ENCODE data around the gene SLC35F6.

SLC35F6 gene

GRCh38 chr2:26818972-26819371 is 54.9 kb downstream of the SLC35F6 start:
- H3K79me2 ChIP-seq, result no peaks in the 10 kb centered on the region
- no peak overlapping the region for H3K27ac ChIP-seq
- TF ChIP-seq CTCF (IDR thresholded peaks at IDR 0.05), result no peak
- H3K36me3 ChIP-seq (ENCODE audit: control insufficient read depth, insufficient read depth, low read length), result no peaks in the 10 kb centered on the region
- no peaks in the 10 kb centered on the region for H3K9me3 ChIP-seq (ENCODE audit: control insufficient read depth, low read length)
- no peak overlapping the region for H3K4me2 ChIP-seq (ENCODE audit: low read length)
- no peaks in the 10 kb centered on the region for H3K27me3 ChIP-seq (ENCODE audit: control insufficient read depth, insufficient read depth, low read length)
- no peak overlapping the region for H2AFZ ChIP-seq
- H3K4me3 ChIP-seq (ENCODE audit: low read depth, low read length), result no peak overlapping the region
- H3K9ac ChIP-seq, result no peak overlapping the region
- H3K4me1 ChIP-seq, result no peaks in the 10 kb centered on the region

- Histone ChIP-seq H3K4me1 (no peaks in the 10 kb centered on the region), H3K4me3 (ENCODE audit: low read depth, low read length) (no peak overlapping the region), H3K79me2 (no peaks in the 10 kb centered on the region), H3K36me3 (ENCODE audit: control insufficient read depth, insufficient read depth, low read length) (no peaks in the 10 kb centered on the region), H3K4me2 (ENCODE audit: low read length) (no peak overlapping the region), H3K27ac (no peak overlapping the region), H3K9ac (no peak overlapping the region), H3K27me3 (ENCODE audit: control insufficient read depth, insufficient read depth, low read length) (no peaks in the 10 kb centered on the region), H2AFZ (no peak overlapping the region), H3K9me3 (ENCODE audit: control insufficient read depth, low read length) (no peaks in the 10 kb centered on the region)
- no peak for TF ChIP-seq CTCF (IDR thresholded peaks at IDR 0.05)
Observed at GRCh38 chr2:26820932-26821331, 56.8 kb downstream of the SLC35F6 start.

- H3K9me3 ChIP-seq (ENCODE audit: control insufficient read depth, low read length), result no peaks in the 10 kb centered on the region
- no peak overlapping the region for H2AFZ ChIP-seq
- no peak for TF ChIP-seq CTCF (IDR thresholded peaks at IDR 0.05)
- no peak overlapping the region for H3K27ac ChIP-seq
- no peaks in the 10 kb centered on the region for H3K27me3 ChIP-seq (ENCODE audit: control insufficient read depth, insufficient read depth, low read length)
- H3K36me3 ChIP-seq (ENCODE audit: control insufficient read depth, insufficient read depth, low read length), result no peaks in the 10 kb centered on the region
- H3K4me2 ChIP-seq (ENCODE audit: low read length), result no peak overlapping the region
- no peak overlapping the region for H3K4me3 ChIP-seq (ENCODE audit: low read depth, low read length)
- H3K79me2 ChIP-seq, result no peaks in the 10 kb centered on the region
- no peak overlapping the region for H3K9ac ChIP-seq
- H3K4me1 ChIP-seq, result no peaks in the 10 kb centered on the region
Observed at GRCh38 chr2:26822877-26823276, 58.8 kb downstream of the SLC35F6 start.
